ENCODE results near the gene IQSEC3.

The IQSEC3 gene

GRCh38 chr12:210277-211141, 143.9 kb downstream of the IQSEC3 start:
- TF ChIP-seq, protein P1, sequence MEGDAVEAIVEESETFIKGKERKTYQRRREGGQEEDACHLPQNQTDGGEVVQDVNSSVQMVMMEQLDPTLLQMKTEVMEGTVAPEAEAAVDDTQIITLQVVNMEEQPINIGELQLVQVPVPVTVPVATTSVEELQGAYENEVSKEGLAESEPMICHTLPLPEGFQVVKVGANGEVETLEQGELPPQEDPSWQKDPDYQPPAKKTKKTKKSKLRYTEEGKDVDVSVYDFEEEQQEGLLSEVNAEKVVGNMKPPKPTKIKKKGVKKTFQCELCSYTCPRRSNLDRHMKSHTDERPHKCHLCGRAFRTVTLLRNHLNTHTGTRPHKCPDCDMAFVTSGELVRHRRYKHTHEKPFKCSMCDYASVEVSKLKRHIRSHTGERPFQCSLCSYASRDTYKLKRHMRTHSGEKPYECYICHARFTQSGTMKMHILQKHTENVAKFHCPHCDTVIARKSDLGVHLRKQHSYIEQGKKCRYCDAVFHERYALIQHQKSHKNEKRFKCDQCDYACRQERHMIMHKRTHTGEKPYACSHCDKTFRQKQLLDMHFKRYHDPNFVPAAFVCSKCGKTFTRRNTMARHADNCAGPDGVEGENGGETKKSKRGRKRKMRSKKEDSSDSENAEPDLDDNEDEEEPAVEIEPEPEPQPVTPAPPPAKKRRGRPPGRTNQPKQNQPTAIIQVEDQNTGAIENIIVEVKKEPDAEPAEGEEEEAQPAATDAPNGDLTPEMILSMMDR (IDR thresholded peaks at IDR 0.05; ENCODE audit: low read depth, low read length) = no peak
- H3K4me3 ChIP-seq (ENCODE audit: low read depth, low read length) = no peak overlapping the region

- TF ChIP-seq, protein P1 (IDR thresholded peaks at IDR 0.05; ENCODE audit: low read depth, low read length) = no peak
- H3K4me3 ChIP-seq (ENCODE audit: low read depth, low read length) = no peak overlapping the region
Measured at GRCh38 chr12:211142-211465, 144.5 kb downstream of the IQSEC3 start.

GRCh38 chr12:211639-212414, 145.3 kb downstream of the IQSEC3 start:
- TF ChIP-seq, protein P1 (IDR thresholded peaks at IDR 0.05; ENCODE audit: low read depth, low read length) = no peak
- no peak overlapping the region for H3K4me3 ChIP-seq (ENCODE audit: low read depth, low read length)

- TF ChIP-seq, protein P1 (IDR thresholded peaks at IDR 0.05; ENCODE audit: low read depth, low read length) = no peak
Measured at GRCh38 chr12:212415-212714, 145.8 kb downstream of the IQSEC3 start.

GRCh38 chr12:212715-213526, 146.4 kb downstream of the IQSEC3 start:
- TF ChIP-seq, protein P1 (IDR thresholded peaks at IDR 0.05; ENCODE audit: low read depth, low read length) = no peak
- H3K4me3 ChIP-seq (ENCODE audit: low read depth, low read length) = no peak overlapping the region

More at GRCh38 chr12:212415-212714, 145.8 kb downstream of the IQSEC3 start:
- no peak overlapping the region for H3K4me3 ChIP-seq (ENCODE audit: low read depth, low read length)

- TF ChIP-seq, protein P1 (IDR thresholded peaks at IDR 0.05; ENCODE audit: low read depth, low read length) = no peak
Measured at GRCh38 chr12:213527-213932, 147.0 kb downstream of the IQSEC3 start.

More at GRCh38 chr12:213527-213932, 147.0 kb downstream of the IQSEC3 start:
- H3K4me3 ChIP-seq (ENCODE audit: low read depth, low read length) = no peak overlapping the region

Measured in WI38 (cell line).